ENCODE results near the gene OAF.

OAF gene

GRCh38 chr11:120221115-120221752 lies 10.4 kb downstream of the OAF start:
- DNase-seq (ENCODE audit: low read depth, low spot score) = no peak

DNA sequence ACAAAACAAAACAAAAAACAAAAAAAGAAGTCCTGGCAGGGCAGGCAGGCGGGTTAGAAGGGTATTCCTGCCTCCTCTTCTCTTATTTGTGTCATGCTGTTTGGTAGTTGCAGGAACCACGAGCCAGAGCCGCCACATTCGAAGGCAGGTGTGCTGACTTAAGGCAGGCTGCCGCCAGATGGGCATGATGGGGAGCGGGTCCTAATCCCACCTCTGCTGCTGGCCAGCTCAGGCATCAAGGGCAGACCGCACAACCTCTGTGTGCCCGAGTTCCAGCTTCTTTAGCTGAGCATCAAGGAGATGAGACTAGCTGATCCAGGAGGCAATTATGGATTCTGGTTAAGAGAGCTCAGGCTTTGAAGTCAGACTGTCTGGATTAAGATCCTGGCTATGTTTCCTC lies 12.1 kb downstream of the OAF start:
- DNase-seq (ENCODE audit: low read depth, low spot score) = no peak

- DNase-seq (ENCODE audit: low read depth, low spot score) = no peak
Observed at GRCh38 chr11:120223793-120224192, 13.0 kb downstream of the OAF start.

DNA sequence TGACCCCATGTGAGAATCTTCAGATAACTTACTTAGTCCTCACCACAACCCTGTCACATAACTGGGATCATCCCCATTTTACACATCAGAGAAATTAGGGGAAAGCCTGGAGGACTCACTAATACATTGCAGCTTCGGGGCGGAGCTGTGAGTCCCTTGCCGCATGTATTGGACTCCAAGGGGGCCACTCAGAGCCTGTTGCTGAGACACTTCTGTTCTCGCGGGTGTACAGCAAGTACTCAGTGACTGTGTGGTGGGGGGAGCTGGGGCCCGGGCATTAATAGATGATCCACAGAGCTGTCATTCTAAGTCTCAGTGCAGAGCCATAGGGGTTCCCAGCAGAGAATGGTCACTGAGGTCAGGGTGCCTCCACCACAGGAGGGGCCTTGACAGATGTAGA lies 13.5 kb downstream of the OAF start:
- DNase-seq (ENCODE audit: low read depth, low spot score) = no peak

DNA sequence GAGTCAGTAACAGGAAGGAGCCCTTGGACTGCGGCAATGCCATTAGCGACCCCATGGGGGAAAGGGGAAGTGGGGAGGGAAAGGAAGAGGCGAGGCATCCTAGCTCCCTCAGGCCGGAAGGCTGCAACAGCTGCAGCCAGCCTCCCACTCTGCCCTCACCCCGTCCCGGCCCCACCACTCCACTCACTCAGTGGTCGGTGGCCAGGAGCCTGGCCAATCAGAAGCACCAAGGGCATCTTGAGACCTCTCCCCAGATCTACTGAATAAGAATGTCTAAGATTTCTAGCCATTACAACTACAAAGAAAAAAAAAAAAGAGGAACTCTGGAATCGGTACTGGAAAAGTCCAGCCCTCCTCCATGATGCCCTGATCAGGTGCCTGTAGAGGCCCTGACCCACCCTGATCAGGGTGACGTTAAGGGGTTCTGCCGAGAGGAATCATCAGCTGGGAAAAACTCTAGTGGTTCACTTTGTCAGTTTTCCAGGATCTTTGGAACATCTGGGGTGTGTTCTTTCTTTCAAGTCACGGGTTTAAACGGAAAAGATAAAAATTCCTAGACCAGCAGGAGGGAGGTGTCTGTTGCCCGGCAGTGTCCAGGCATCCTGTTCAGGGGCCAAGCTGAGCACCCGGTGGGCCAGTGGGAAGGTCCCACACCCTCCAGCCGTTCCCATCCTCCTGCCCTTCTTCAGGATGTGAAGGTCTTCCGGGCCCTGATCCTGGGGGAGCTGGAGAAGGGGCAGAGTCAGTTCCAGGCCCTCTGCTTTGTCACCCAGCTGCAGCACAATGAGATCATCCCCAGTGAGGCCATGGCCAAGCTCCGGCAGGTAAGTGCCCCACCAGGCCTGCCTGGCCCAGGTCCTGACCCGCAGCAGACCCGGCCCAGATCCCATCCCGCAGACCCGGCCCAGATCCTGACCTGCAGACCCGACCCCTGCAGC lies 14.4 kb downstream of the OAF start:
- no peak for DNase-seq (ENCODE audit: low read depth, low spot score)

DNA sequence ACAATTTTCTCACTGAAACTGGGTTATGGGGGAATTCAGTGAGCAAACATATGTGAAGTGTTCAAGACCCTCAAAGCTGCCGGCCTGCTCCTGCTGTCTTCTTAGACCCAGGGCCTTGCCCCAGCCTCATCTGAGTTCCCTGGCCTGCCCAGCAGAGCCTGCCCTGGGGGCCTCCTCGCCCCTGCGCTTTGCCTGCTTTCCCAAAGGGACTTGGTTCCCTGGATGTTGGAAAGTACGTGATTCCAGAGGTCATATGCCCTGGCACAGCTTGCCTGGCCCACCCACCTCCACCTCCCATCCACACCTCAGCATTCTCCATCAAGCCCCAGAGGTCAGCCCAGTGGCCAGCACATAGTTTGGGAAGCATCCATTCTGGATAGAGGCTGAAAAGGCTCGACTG lies 15.4 kb downstream of the OAF start:
- no peak for DNase-seq (ENCODE audit: low read depth, low spot score)

- no peak for DNase-seq (ENCODE audit: low read depth, low spot score)
Observed at GRCh38 chr11:120226714-120227113, 15.9 kb downstream of the OAF start.

GRCh38 chr11:120227228-120227852 lies 16.5 kb downstream of the OAF start:
- DNase-seq (ENCODE audit: low read depth, low spot score) = no peak

DNA sequence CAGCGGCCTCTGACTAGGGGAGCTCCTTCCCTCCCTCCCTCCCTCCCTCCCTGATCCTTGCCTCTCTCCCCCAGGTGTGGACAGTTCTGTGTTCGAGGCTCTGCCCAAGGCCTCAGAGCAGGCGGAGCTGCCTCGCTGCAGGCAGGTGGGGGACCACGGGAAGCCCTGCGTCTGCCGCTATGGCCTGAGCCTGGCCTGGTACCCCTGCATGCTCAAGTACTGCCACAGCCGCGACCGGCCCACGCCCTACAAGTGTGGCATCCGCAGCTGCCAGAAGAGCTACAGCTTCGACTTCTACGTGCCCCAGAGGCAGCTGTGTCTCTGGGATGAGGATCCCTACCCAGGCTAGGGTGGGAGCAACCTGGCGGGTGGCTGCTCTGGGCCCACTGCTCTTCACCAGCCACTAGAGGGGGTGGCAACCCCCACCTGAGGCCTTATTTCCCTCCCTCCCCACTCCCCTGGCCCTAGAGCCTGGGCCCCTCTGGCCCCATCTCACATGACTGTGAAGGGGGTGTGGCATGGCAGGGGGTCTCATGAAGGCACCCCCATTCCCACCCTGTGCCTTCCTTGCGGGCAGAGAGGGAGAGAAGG lies 18.1 kb downstream of the OAF start:
- DNase-seq (ENCODE audit: low read depth, low spot score) = no peak

DNA sequence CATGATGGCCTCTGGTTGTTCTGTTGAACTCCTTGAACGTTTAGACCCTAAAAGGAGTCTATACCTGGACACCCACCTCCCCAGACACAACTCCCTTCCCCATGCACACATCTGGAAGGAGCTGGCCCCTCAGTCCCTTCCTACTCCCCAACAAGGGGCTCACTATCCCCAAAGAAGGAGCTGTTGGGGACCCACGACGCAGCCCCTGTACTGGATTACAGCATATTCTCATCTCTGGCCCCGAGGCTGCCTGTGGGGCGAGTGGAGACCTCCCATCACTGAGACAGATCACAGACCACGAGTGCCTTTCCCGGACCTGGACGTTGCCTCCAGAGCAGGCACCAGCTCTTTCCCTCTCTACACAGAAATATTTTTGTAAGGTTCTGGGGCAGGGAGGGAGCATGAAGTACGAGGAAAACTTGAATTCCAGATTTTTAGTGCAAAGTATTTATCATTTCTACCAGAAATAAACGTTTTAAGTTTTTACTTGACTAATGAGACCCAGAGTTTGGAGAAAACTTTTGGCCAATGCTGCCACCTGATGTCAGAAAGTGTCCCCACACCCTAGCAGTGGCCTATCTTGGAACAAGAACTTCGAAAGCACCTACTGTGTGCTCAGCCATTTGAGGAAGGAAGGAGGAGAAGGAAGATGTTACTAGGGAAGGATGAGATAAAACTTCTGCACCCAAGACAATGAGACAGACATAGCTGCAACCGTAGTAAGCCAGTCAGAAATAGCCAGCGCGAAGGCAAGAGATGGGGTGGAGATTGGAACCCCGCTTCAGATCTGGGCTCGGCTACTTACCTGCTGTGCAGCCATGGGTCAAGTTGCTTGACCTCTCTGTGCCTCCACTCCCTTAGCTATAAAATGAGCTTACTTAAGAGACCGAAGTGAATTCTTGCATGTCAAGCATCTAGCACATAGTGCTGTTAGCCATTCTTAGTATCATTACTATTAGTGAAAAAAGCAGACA lies 18.9 kb downstream of the OAF start:
- DNase-seq (ENCODE audit: low read depth, low spot score) = no peak

DNA sequence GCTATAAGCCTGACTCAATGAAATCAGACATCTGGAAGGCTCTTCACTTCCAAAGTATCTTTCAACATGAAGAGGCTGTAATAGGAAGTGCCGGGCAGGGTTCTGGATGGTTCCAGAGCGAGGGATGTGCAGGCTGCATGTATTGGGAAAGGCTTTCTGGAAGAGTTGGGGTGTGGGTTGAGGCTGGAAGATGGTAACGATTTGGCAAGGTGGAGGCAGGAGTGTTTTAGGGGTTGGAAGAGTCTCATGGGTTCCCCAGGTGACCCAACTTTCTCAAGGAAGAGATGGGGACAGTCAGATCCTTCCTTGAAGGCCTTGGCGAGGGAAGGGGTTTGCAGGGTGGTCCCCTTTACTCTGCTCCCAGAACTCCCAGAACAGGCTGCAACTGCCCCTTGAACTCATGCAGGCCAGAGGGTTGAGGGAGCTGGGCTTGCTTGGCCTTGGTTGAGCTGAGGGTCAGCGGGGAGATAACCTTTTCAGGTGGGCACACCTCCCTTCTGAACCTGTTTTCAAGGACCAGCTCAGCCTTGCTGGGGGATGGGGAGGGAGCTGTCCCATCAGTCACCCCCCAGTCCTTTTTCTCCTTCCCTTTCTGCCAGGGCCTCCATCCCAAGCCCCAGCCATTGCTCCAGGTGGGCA lies 19.7 kb downstream of the OAF start:
- no peak for DNase-seq (ENCODE audit: low read depth, low spot score)

GRCh38 chr11:120231963-120232362 lies 21.1 kb downstream of the OAF start:
- DNase-seq (ENCODE audit: low read depth, low spot score) = no peak

GRCh38 chr11:120233207-120233803 lies 22.5 kb downstream of the OAF start:
- DNase-seq (ENCODE audit: low read depth, low spot score) = no peak

DNA sequence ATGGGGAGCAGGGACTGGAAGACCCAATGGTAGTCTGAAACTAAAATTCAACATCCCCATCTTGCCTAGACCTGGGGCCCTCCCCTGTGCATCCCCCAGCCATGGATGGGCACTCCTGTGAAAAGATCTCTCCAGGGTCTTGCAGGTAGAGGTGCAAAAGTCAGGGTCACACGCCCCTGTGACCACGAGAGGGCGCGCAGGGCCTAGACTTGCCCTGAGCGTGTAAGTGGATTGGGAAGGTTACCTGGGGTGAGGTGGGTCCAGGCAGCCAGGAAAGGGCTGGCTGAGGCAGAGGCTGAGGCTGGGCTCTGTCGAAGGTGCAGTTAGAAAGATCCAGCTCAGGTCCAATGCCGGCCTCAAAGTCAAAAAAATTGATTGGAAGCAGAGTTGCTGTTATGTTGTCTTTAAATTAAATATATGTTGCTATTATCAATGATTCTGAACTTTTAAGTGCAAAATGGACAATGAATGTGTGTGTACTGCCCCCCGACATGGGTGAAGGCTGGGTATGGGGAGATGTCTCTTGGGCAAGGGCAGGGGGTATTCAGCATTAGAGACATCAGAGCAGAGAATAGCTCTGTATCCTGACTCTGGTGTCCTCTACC lies 24.3 kb downstream of the OAF start:
- DNase-seq (ENCODE audit: low read depth, low spot score) = peak; percentile 95

DNA sequence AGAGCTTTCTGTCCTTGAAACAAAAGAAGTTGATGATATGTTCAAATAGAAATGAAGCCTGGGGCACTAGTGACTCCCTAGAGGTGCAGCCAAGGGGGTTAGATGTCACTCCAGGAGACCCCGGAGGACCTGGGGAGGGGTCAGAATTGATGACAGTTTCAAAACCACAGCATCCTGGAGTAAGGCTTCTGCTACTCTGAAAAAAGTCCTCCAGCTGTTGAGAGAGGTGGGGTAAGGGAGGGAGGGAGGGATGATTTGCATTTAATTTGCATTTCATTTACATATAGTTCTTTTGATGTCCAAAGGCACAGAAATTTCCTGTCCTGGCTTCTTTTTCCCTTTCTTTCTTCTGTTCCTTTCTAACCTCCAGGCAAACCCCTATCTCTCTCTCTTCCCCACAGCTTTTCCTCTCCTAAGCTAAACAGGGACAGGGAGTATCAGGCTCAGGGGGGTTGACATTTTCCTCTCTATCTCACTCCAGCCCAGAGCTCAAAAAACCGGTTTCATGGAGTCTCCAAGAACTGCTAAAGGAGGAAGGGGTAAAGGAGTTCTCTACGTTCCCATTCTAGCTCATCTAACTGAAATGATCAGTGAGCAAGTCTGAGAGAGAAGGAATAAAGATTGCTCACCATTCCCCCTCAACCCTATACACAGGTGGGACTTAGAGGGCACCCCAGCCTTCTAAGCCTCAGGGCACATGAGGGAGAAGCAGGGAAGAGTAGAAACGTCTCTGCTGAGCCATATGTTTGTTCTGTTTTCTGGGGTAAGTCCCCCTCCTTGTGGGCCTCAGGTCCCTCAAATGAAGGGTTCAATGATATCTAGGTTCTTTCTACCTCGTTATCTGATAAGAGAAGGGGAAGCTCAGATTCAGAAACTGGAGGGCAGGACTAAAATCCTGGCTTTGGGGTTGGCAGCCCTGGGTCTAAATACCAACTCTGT lies 25.6 kb downstream of the OAF start:
- DNase-seq (ENCODE audit: low read depth, low spot score) = peak; percentile 80

DNA sequence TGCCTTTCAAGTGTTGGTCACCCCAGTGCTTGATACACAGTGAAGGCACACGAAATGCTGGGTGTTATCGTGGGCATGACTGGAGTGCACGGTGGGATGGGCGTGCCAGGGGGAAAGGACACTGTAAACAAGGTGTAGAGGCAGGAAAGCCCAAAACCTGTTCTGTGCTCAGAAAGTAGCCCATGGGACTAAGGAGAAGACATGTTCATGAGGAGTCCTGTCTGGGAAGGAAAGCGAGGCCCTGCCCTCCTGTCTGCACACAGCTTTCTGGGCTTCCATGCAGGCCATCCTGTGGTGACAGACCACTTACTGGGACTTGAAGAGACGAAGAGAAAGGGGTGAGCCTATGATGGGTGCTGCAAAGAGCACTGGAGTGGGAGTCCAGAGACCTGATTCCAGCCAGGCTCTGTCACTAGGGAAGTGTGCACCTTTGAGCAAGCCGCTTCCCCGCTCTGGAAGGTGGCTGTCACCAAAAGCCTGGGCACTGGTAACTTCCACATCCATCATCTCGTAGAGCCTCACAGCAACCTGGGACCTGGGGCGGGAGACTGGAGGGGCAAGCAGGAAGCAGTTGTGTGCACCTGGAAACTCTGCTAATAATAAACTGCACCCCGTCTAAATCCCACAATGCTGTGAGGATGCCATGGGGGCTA lies 28.3 kb downstream of the OAF start:
- no peak for DNase-seq (ENCODE audit: low read depth, low spot score)

DNA sequence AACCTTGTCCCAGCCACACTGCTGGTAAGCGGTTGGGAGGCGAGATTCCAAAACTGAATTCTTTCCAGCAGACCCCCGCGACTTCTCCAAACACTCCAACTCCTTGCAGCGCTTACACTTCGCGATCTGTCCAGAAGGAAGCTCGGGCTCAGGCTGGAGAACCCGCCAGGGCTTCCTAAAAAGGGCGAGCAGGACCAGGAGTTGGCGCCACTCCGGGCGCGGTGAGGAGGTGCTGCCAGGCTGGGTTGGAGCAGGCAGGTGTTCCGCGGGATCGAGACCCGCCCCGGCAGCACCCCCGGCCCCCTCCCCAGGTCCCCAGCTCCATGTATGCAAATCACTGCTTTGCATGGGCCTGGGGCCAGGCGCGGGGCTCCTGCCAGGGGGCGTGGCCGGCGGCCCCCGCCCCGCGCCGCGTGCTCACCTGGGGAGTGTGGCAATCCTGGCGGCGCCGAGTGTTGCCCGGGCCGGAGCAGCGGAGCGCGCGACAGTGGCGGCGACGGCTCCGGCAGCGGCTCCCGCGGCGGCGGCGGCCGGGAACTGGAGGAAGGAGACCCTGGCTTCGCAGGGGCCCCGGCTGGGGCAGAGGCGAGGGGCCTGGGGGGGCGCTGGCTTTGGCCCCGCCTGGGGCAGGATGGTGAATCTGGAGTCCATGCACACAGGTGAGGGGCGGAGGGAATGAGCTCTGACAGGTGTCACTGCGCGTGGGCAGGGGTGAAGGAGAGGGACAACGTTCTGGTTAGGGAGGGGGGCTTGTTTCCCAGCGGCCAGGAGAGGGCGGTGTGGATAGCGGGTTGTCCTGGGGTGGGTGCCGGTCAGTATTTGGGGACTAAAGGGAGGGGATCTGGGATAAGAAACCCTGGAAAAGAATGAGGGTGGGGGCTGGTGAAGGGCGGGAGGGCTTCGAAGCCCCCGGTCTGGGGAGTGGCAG lies 29.1 kb downstream of the OAF start, which contains the start of gene POU2F3:
POU2F3 (plus strand) TSS at position 428 of the 928 bp plus-strand sequence; CDS start at position 632, 204 bp downstream.
- no peak for DNase-seq (ENCODE audit: low read depth, low spot score)
